ENCODE results near the gene GPHN. TPM values are rescaled to one million over a fixed set of nuclear protein-coding genes. Genes with fewer than 3 reads are reported as not detected.

Gene GPHN
- total and polyA plus RNA-seq, 2 of the 4 experiments (the other 2 are of a cell fraction) = 8.0 to 8.1 TPM

GRCh38 chr14:66790101-66790500 lies 282.2 kb downstream of the GPHN start:
- Histone ChIP-seq H4K8ac (ENCODE audit: low read depth in 2 of 2, low read length in 2 of 2) (no peak overlapping the region), H2BK15ac (ENCODE audit: low read depth, low read length) (no peak overlapping the region), H3K27me3 (ENCODE audit: control insufficient read depth, insufficient read depth, low read length) (no peaks in the 10 kb centered on the region), H4K91ac (ENCODE audit: insufficient read depth, low read depth, low read length) (no peak overlapping the region), H3K9me1 (ENCODE audit: insufficient read depth, low read length) (no peaks in the 10 kb centered on the region), H3K18ac (ENCODE audit: low read depth, low read length) (no peak overlapping the region), H2AK9ac (replicated peaks; ENCODE audit: low read depth, low read length, poor library complexity) (no peak overlapping the region), H2AK5ac (ENCODE audit: low read depth, low read length) (no peak overlapping the region), H3K14ac (replicated peaks; ENCODE audit: low read depth, low read length) (no peak overlapping the region), H3K4me2 (ENCODE audit: low read depth, low read length) (no peak overlapping the region), H2BK120ac (ENCODE audit: low read depth, low read length) (no peak overlapping the region), H3K27ac (ENCODE audit: insufficient read depth, low read length) (no peak overlapping the region), H3K9ac (ENCODE audit: low read depth, low read length) (no peak overlapping the region), H3K4me1 (ENCODE audit: control insufficient read depth, insufficient read depth, low read length) (no peaks in the 10 kb centered on the region), H3K56ac (ENCODE audit: extremely low read depth, insufficient read depth, low read length) (no peak overlapping the region), H2AFZ (replicated peaks; ENCODE audit: low read length, poor library complexity) (no peak overlapping the region), H3K9me3 (ENCODE audit: control insufficient read depth, insufficient read depth, low read length) (no peaks in the 10 kb centered on the region), H2BK20ac (ENCODE audit: low read depth, low read length) (no peak overlapping the region), H2BK5ac (ENCODE audit: low read depth, low read length, poor library complexity, severe bottlenecking) (no peak overlapping the region), H3K4me3 (ENCODE audit: insufficient read depth, low read depth, low read length) (no peak overlapping the region), H4K5ac (ENCODE audit: low read depth, low read length) (no peak overlapping the region), H3K79me1 (ENCODE audit: low read depth in 1 of 2, low read length in 2 of 2) (no peaks in the 10 kb centered on the region), H4K20me1 (ENCODE audit: insufficient read depth, low read length) (no peaks in the 10 kb centered on the region), H3K4ac (ENCODE audit: low read depth, low read length) (no peak overlapping the region), H3K36me3 (ENCODE audit: control insufficient read depth, insufficient read depth, low read length) (no peaks in the 10 kb centered on the region), H3K23ac (ENCODE audit: low read depth, low read length) (no peak overlapping the region)
- WGBS, 2 experiments (ENCODE audit: extremely low coverage in 2 of 2, insufficient read length in 1 of 2) = no CpG with 5 or more reads among the region's 1 CpG
- no peak for DNase-seq
- ChIA-PET CTCF (interaction anchor here (0.6 to 1.3 kb wide), 2 partner anchors 14 to 195 kb away, joined by 3 read pairs; no protein-coding TSS in a partner anchor), POLR2A (ENCODE audit: unreplicated experiment) (no interaction called here)
- no TSS peak for BruUV-seq (replicated peaks)
- in situ Hi-C loops (cut with MboI; ENCODE audit: low sequenced_read_pairs) = no loop called here
- TF ChIP-seq MAZ (IDR thresholded peaks at IDR 0.05; ENCODE audit: borderline replicate concordance, low read depth, low read length) (no peak), SMC3 (IDR thresholded peaks at IDR 0.05; ENCODE audit: low read depth, low read length) (no peak), RCOR1 (IDR thresholded peaks at IDR 0.05; ENCODE audit: insufficient replicate concordance, low read length) (no peak)
- dilution Hi-C loops (cut with HindIII; ENCODE audit: low sequenced_read_pairs, unreplicated experiment) = no loop called here
- intact Hi-C loops (cut with micrococcal nuclease) = no loop called here
- ATAC-seq (ENCODE audit: low read depth) = no peak
